GM21367 (cell line): Measurements from ENCODE around the gene RUNDC3A.
A peak's percentile ranks its signal among the peaks of the same experiment; 100 is the strongest.
"Not testable (repeated sequence)": the region's sequence is repeated elsewhere in the genome, so short reads cannot be mapped to it uniquely, and the experiment has no call there.

Experiments used
- ATAC-seq: cut with Tn5 transposase; IDR thresholded peaks from one replicate; pipeline ENCODE4 v1.9.1; 2021; ENCODE audit not compliant: unreplicated experiment

The RUNDC3A gene

DNA sequence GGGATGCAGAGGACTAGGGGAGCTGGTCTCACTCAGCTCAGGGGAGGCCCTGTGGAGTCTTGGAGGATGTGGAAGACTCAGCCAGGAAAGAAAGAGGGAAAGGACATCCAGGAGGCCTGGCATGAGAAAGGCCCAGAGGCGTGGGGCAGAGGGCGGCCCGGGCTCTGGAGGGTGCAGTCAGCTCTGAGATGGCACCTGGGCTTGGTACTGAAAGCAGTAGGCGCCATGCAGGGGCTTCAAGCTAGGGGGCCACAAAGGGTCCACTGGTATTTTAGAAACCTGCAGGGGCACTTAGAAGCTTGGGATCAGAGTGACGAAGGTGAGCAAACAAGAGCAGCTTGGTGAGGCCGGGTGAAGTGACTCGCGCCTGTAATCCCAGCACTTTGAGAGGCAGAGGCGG is 49.7 kb downstream of the RUNDC3A start:
- no peak for ATAC-seq

DNA sequence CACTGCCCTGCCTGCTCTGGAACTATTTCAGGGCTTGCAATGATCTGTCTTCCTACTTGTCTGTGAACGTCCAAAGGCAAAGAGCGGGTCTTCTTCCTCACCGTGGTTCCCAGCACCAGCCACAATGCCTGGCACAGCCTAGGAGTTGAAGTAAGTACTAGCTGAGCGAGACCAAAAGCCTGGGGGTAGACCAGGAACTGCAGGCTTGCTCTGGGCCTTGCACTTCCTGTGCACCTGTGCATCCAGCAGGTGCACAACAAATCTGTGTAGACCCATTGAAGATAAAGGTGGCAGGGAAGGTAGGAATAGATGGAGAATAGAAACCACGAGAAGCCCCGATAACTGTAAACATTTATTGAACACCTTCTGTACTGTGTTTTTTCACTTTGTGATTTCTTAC is 50.6 kb downstream of the RUNDC3A start:
- ATAC-seq: no peak

DNA sequence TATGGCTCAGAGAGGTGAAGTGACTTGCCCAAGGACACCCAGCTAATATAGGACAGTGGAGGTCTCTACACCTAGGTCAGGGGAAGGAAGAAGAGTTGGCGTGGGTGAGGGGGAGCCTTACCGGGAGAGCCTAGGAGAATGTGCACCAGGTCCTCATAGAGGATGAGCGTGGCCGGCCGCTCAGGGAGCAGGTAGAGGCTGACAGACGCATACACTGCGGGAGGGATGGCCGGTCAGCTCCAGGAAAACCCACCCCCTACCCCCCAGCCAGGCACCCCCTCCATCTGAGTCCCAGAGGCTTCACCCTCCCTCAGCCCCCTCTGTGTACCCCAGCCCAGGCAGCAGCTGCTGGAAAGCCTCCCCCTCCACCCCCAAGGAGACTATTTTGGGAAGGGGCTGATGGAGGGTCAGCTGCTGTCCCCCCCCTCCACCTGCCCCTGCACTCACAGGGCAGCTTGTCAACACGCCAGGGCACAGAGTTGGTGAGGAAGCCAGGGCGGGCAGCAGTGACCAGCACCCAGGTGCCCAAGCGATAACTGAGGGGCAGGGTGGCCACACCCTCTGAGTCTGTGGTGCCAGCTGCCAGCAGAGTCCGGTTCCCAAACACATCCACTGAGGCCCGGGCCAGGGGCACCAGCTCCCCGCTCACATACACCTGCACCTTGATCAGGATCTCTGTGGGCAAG is 51.2 kb downstream of the RUNDC3A start:
- no peak for ATAC-seq

DNA sequence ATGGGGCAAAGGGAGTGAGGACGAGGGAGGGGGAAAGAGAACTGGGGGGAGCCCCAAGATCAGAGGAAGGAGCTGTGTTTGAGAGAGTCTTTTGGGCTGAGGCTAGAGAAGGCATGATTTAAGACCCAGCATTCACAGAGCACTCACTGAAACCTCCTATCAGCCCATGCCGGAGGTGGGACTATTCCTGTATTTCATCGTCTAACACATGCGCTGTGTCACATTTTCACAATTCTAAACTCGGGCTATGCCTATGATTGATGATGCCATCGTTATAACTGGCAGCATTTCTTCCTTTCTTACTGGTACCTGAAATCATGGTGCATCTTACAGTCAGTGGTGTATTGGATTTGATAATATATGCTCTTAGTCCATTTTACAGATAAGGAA is 51.7 kb downstream of the RUNDC3A start:
- ATAC-seq: no peak

DNA sequence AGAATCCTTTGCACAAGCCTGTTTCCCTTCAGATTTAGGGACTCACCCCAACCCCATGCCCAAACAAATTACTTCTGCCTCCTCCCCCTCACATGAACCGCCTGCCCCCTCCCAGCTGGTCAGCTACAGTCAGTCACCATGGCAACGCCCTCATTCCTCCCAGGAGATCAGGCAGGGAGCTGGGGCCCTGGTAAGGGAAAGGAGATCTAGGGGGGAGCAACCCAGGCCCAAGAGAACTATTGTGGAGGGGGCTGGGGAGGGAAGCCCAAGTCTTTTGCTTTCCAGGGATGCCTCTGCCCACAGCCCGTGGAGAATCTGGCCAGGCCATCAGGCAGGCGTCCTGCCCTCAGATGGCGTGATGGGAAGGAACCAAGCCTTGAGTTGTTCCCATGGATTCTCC is 52.4 kb downstream of the RUNDC3A start:
- ATAC-seq: no peak

DNA sequence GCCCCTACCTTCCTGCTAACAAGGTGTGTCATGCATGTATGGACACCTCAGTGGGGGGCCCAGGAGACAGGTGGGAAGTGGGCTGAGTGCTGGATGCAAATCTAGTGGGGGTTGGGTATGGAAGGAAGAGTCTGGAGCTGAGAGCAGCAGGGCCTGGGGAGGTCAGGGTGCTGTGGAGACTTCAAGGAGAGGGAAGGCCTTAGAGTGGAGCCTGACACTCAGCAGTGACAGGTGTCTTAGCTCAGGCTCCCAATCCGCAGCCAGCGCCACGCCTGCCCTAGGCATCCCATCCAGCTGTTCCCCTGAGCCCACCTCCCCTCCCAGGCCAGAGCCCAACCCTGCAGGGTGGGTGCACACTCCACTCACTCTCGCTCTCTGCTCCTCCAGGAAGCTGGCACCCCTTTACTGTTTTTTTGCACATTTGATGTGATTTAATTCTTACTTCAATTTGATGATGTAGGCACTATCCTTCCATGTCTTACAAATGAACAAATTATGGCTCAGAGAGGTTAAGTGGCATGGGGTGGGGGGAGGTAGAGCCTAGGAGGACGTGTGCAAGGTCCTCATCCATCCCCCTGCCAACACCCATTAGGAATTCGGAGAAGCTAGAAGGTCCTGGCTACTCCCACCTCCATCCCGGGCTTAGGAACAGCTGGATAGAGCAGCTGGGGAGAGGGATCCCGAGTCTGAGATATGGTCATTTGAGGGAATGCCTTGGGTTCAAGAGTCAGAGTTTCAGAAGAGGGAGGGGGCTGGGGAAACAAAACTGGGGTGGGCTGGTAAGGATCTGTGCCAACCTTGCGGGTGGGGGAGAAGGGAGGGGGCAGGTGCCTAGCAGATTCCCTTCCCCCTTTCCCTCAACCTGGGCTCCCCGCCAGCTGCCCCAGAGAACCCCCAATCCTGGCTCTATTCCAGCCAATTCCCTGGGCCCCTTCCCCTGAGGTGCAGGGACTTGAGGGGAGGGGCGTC is 53.2 kb downstream of the RUNDC3A start:
- ATAC-seq: no peak

DNA sequence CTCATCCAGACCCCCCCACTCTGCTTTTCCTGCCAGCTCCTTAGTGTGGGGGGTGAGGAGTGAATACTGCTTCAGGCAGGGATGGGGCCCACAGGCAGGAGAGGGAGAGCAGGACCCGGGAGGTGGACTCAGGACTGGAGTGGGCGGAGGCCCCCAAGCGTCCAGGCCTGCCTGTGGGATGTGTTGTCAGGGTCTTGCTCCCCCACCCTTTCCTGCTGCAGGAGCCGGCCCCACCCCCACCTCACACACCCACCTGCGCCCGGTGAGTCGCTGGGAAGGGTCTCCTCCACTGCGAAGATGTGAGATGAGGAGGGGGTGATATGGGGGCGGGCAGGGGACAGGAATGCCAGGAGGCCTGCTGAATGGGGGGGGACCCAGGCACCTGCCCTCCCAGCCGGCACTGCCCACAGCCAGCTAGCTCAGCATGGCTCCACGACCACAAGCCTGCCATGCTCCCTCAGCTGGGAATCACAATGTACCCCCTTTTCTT is 54.1 kb downstream of the RUNDC3A start:
- no peak for ATAC-seq

DNA sequence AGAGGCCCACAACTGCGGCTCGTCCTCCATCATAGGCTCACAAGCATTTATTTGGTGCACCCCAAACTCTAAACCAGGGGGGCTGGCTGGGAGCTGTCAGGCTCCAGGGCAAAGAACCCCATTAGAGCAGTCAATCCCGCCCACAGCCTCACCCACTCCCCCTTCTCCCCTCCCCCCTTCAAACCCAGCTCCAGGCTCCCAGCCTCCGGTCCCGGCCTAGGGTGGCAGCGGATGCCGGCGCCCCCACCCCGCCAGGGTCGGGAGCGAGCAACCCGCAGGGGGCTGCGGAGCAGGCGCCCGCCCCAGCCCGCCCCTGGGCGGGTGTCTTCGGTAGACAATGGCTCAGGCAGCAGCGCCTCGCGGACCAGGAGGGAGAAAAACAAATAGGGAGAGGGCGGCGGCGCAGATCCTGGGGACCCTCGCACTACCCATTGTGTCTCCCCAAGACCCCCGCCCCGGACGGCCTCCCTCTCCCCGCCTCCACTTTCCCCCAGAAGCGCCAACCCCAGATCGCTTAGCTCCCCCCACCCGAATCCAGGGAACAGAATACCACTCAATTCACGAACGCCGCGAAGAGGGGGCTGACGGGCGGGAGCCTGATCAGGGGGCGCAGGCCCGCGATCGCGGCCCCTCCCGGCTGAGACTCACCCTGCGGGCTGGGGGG is 54.7 kb downstream of the RUNDC3A start:
- no peak for ATAC-seq

DNA sequence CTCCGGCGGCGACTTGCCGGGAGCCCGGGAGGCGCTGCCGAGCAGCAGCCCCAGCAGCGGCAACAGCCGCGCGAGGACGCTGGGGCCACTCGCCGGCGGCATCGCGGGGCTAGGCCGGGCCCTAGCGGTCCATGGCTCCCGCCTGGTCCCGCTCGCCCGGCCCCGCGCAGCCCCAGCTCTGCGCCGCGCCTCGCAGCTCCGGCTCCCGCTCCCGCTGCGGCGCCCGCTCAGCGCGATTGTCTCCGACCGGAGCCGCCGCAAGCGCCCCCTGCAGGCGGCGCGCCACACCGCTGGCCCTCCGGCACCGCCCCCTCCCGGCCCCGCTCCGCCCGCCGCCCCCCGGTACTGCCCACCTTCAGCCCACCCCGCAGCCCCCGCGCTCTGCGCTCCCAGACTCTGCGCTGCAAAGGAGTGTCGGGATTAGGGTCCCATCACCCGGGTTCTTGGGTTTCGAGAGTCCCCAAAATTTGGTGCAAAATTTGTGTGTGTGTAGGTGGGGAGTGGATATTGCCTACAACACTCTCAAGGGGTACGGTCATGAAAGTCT is 55.3 kb downstream of the RUNDC3A start, which contains the start of gene FAM171A2:
TSS of gene FAM171A2 (minus strand) at position 241 of the 547 bp plus-strand sequence. CDS start at position 102, 139 bp downstream.
- peak; percentile 51 for ATAC-seq

DNA sequence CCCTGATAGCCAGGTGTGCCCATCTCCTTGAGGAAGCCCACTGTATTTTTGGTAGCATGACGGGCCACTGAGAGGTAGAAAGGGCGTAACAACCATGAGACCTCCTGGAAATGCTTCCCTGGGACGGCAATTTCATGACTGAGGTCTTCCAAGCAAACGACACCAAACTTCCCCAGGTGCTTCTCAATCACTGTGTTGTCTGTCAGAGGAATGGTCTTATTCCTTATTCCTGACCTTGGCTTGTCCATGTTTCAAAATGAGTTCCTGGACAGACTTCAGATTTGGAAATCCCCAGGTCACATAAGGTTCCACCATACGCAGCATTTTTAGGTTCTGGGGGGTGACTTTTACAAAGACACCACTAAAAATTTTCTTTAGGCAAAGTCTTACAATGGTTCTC is 56.6 kb downstream of the RUNDC3A start:
- not testable (repeated sequence) for ATAC-seq

DNA sequence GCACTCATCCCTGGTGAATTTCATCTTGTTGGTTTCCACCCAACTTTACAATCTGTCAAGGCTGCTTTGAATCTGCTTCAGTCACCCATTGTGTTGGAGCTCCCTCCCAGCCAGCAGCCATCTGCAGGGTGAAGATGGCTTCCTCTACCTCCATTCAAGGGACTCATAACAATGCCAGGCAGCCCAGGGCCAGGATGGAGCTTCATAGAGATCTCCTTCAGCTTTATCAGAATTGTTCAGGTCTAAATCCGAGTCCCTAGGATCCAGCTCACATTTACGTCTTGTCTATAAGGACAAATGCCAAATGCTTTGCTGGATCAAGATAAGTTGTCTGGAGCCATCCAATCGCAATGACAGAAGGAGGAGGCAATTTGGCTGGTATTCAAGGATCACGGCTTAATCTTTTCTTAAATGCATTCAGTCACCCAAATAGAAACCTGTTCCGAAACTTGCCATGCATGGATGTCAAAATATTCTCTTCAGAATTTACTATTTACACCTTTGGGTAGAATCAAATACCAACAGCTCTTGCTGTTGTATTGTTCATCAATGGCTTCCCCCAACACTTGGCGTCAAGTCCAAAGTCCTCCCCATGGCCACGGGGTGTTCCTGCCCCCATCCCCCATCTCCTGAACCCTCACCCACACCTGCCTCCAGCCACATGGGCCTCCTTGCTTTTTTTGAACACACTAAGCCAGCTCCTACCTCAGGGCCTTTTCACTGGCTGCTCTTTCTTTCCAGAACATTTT is 59.0 kb downstream of the RUNDC3A start:
- ATAC-seq: no peak
